Upper lobe of right lung (tissue), 1 donor: Measurements from ENCODE around the gene FAM227A. TPM values are rescaled to one million over a fixed set of nuclear protein-coding genes. Genes with fewer than 3 reads are reported as not detected.
A peak's percentile ranks its signal among the peaks of the same experiment; 100 is the strongest.

ENCODE experiments used
- ATAC-seq: fragments of 200-7000 bp; cut with Tn5 transposase; one replicate; pipeline ENCODE4 v1.9.1; 2020; ENCODE audit warnings: mild to moderate bottlenecking, moderate library complexity
- DNase-seq: peaks from one replicate; pipeline ENCODE4 v3.0.0-alpha.2; 2020
- H3K27ac ChIP-seq: fragments of 200-600 bp; one replicate; pipeline ENCODE4 v1.8.0; 2022
- H3K27me3 ChIP-seq: fragments of 200-600 bp; one replicate; pipeline ENCODE4 v1.8.0; 2022; ENCODE audit warnings: mild to moderate bottlenecking
- H3K36me3 ChIP-seq: fragments of 200-600 bp; one replicate; pipeline ENCODE4 v1.8.0; 2022
- H3K4me1 ChIP-seq: fragments of 200-600 bp; one replicate; pipeline ENCODE4 v1.8.0; 2022
- H3K4me3 ChIP-seq: fragments of 200-600 bp; one replicate; pipeline ENCODE4 v1.8.0; 2022; ENCODE audit warnings: mild to moderate bottlenecking
- H3K9me3 ChIP-seq: fragments of 200-600 bp; one replicate; pipeline ENCODE4 v1.8.0; 2022
- intact Hi-C: fragments of 100-400 bp; cut with DNase I; formaldehyde crosslinking; loops from one replicate; pipeline ENCODE4 v1.11.0; 2022
- total RNA-seq: library from RNA; stranded (reverse); fragmentation: NEBNext Ultra II Directional; extraction: Animal tissue kit (Norgen Biotek cat#: 25700); gene quantifications from one replicate; pipeline ENCODE4 v1.2.1, GENCODE V29; 2021
- TF ChIP-seq, protein P1 (sequence below): fragments of 200-600 bp; IDR thresholded peaks from one replicate; pipeline ENCODE4 v1.8.0; 2022; ENCODE audit warnings: antibody characterized with exemption
- donor health status: DM: no; HTN: yes; CAD: no; lungs with severe emphysema.

Gene FAM227A
- total RNA-seq, 1 donor from 2014 or later, result 0.98 TPM

GRCh38 chr22:38572065-38572464, 84.1 kb downstream of the FAM227A start:
- intact Hi-C loops, result loop anchor here (5.0 kb wide), 1 partner anchor 520 kb away; no protein-coding TSS in a partner anchor
- Histone ChIP-seq H3K4me3 (no peak overlapping the region), H3K4me1 (peaks cover 6% of the 10 kb centered on the region), H3K27me3 (peaks cover 8% of the 10 kb centered on the region), H3K9me3 (no peaks in the 10 kb centered on the region), H3K36me3 (no peaks in the 10 kb centered on the region), H3K27ac (no peak overlapping the region)
- ATAC-seq, result peak; percentile 32
- TF ChIP-seq, protein P1, sequence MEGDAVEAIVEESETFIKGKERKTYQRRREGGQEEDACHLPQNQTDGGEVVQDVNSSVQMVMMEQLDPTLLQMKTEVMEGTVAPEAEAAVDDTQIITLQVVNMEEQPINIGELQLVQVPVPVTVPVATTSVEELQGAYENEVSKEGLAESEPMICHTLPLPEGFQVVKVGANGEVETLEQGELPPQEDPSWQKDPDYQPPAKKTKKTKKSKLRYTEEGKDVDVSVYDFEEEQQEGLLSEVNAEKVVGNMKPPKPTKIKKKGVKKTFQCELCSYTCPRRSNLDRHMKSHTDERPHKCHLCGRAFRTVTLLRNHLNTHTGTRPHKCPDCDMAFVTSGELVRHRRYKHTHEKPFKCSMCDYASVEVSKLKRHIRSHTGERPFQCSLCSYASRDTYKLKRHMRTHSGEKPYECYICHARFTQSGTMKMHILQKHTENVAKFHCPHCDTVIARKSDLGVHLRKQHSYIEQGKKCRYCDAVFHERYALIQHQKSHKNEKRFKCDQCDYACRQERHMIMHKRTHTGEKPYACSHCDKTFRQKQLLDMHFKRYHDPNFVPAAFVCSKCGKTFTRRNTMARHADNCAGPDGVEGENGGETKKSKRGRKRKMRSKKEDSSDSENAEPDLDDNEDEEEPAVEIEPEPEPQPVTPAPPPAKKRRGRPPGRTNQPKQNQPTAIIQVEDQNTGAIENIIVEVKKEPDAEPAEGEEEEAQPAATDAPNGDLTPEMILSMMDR, result peak; percentile 60
- no peak for DNase-seq

DNA sequence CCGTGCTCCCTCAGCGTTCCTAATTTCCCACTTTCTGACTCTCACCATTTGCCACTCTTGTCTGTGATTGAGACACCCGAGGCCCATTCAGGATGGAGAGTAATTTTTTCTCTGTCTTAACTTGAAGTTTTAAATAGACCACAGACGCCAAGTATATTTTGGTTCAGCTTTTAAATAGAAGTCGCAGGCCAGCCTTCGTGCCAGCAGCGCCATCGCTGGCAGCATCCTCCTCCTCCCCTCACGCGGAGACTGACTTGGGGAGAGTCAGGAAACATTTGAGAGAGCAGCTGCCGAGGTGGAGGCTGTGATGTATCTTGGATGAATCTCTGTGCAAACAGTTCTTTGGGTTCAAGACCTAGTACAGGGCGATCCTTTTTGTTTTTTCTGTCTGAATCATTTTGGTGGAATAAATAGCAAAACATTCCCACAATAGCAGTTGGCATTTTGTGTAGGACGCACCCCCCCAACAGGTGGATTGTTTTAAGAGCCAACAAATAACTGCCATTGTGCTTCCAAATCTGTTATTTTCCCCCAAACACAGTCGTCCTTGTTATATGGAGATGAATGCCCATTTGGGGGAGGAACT, 85.3 kb downstream of the FAM227A start:
- intact Hi-C loops, result loop anchor here (5.0 kb wide), 1 partner anchor 519 kb away; no protein-coding TSS in a partner anchor
- H3K4me3 ChIP-seq, result peak overlapping the region; percentile 59
- no peak for DNase-seq
- no peaks in the 10 kb centered on the region for H3K27me3 ChIP-seq
- no peaks in the 10 kb centered on the region for H3K9me3 ChIP-seq
- no peaks in the 10 kb centered on the region for H3K36me3 ChIP-seq
- no peak for ATAC-seq
- TF ChIP-seq, protein P1, result no peak
- peaks cover 6% of the 10 kb centered on the region for H3K4me1 ChIP-seq
- H3K27ac ChIP-seq, result no peak overlapping the region

DNA sequence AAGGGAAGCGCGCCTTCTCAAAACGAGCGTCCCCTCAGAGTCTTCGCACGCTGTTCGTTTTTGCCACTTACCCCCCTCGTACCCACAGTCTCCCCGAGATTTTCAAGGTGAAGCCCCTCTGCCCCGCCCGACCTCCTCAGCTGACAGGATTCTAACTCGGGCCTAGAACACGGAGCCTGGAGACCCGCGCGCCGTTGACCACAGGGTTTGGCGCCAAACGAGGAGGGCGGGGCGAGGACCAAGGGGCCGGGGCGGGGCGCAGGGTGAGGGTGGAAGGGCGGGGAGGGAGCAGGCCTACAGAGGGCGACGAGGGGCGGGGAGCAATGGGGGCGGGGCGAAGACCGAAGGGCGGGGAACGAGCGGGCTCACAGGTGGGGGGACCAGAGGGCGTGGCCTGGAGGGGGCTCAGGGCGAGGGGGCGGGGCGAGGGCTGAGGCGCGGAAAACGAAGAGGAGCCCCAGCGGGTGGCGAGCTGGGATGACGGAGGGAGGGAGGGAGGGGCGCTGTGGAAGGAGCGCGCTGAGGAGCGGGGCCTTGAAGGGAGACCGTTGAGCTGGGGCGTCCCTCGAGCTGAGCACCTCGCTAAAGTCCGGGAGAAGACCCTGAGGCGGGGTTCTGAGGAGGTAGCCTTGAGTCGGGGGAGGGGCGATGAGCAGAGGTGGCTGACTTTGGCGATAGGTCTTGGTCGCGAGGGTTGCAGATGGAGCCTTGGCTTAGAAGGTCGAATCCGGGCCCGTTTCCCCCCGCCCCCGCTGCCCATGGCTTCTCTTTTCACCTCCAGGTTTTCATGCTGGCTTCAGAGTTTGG, 86.0 kb downstream of the FAM227A start, which contains the start of gene DMC1:
DMC1 (minus strand) TSS at position 212 of the 807 bp plus-strand sequence. CDS start 1,927 bp downstream, outside the sequence.
- intact Hi-C loops, result loop anchor here (5.0 kb wide), 1 partner anchor 518 kb away; no protein-coding TSS in a partner anchor

GRCh38 chr22:38569181-38569971, 86.8 kb downstream of the FAM227A start:
- Histone ChIP-seq H3K36me3 (no peaks in the 10 kb centered on the region), H3K9me3 (no peaks in the 10 kb centered on the region), H3K27ac (no peak overlapping the region), H3K4me1 (peaks cover 6% of the 10 kb centered on the region), H3K27me3 (no peaks in the 10 kb centered on the region), H3K4me3 (peak overlapping the region; percentile 59)
- intact Hi-C loops, result no loop called here
- ATAC-seq (no peak), DNase-seq (no peak)
- TF ChIP-seq, protein P1, result no peak

More for the DNA sequence above, 86.0 kb downstream of the FAM227A start, which contains the start of gene DMC1:
- peak; percentile 99 for ATAC-seq
- Histone ChIP-seq H3K4me1 (peaks cover 6% of the 10 kb centered on the region), H3K9me3 (no peaks in the 10 kb centered on the region), H3K27me3 (no peaks in the 10 kb centered on the region), H3K4me3 (peak within 1 kb of the TSS; percentile 59), H3K27ac (no peak within 1 kb of the TSS), H3K36me3 (no peaks in the 10 kb centered on the region)
- TF ChIP-seq, protein P1, result no peak
- DNase-seq, result peak; percentile 97

- ATAC-seq (no peak), DNase-seq (no peak)
- Histone ChIP-seq H3K4me1 (peaks cover 6% of the 10 kb centered on the region), H3K9me3 (no peaks in the 10 kb centered on the region), H3K4me3 (no peak overlapping the region), H3K27me3 (no peaks in the 10 kb centered on the region), H3K27ac (no peak overlapping the region), H3K36me3 (no peaks in the 10 kb centered on the region)
- intact Hi-C loops, result no loop called here
- TF ChIP-seq, protein P1, result no peak
These were observed 88.5 kb downstream of the FAM227A start for GRCh38 chr22:38567531-38568285.
